GM23338 (cell line): ENCODE results near the gene DIP2B. TPM values are rescaled to one million over a fixed set of nuclear protein-coding genes. Genes with fewer than 3 reads are reported as not detected.

Experiments
- ATAC-seq: fragments of 200-7000 bp; cut with Tn5 transposase; 3 replicates; pipeline ENCODE4 v1.9.1; 2020
- DNase-seq: peaks from one replicate; pipeline ENCODE4 v3.0.0-alpha.2; 2015; ENCODE audit warnings: low spot score
- H2AFZ ChIP-seq: fragments of 200-600 bp; sonication (generic); 2 replicates; pipeline ENCODE4 v1.8.0; 2016; ENCODE audit warnings: antibody characterized with exemption, mild to moderate bottlenecking, moderate library complexity
- H3F3A ChIP-seq: fragments of 200-600 bp; sonication (generic); replicated peaks from 2 replicates; pipeline ENCODE4 v1.8.0; 2017; ENCODE audit warnings: antibody characterized with exemption, mixed run types, low read depth
- H3K27ac ChIP-seq: fragments of 200-600 bp; sonication (generic); 2 replicates; pipeline ENCODE4 v1.6.1; 2016; ENCODE audit warnings: low read depth
- H3K27me3 ChIP-seq: fragments of 200-600 bp; sonication (generic); 2 replicates; pipeline ENCODE4 v1.8.0; 2016; ENCODE audit warnings: mild to moderate bottlenecking, mixed run types, moderate library complexity; ENCODE audit not compliant: insufficient read depth
- H3K36me3 ChIP-seq: fragments of 200-600 bp; sonication (generic); 2 replicates; pipeline ENCODE4 v1.8.0; 2016; ENCODE audit warnings: mild to moderate bottlenecking; ENCODE audit not compliant: insufficient read depth
- H3K4me1 ChIP-seq: fragments of 200-600 bp; sonication (generic); 2 replicates; pipeline ENCODE4 v1.8.0; 2016; ENCODE audit warnings: mild to moderate bottlenecking, moderate library complexity; ENCODE audit not compliant: insufficient read depth
- H3K4me2 ChIP-seq: fragments of 200-600 bp; sonication (generic); 2 replicates; pipeline ENCODE4 v1.7.1; 2017; ENCODE audit warnings: mixed run types
- H3K4me3 ChIP-seq: fragments of 200-600 bp; sonication (generic); 2 replicates; pipeline ENCODE4 v1.6.1; 2016; ENCODE audit warnings: mixed run types
- H3K79me2 ChIP-seq: fragments of 200-600 bp; sonication (generic); replicated peaks from 2 replicates; pipeline ENCODE4 v1.8.0; 2017; ENCODE audit warnings: mild to moderate bottlenecking; ENCODE audit not compliant: insufficient read depth
- H3K9me2 ChIP-seq: fragments of 200-600 bp; sonication (generic); 2 replicates; pipeline ENCODE4 v1.8.0; 2017; ENCODE audit not compliant: insufficient read depth
- H4K20me1 ChIP-seq: fragments of 200-600 bp; sonication (generic); replicated peaks from 2 replicates; pipeline ENCODE4 v1.8.0; 2017; ENCODE audit warnings: mild to moderate bottlenecking; ENCODE audit not compliant: insufficient read depth
- H3K27ac Mint-ChIP-seq: 2 replicates; pipeline ENCODE4 v1.8.0; 2020; ENCODE audit warnings: inconsistent platforms, mild to moderate bottlenecking, moderate library complexity, mixed read lengths
- H3K27me3 Mint-ChIP-seq: 3 replicates; pipeline ENCODE4 v1.8.0; 2022; ENCODE audit warnings: low read depth, mild to moderate bottlenecking, moderate library complexity, mixed read lengths, inconsistent platforms; ENCODE audit not compliant: insufficient read depth, poor library complexity
- H3K36me3 Mint-ChIP-seq: 3 replicates; pipeline ENCODE4 v1.8.0; 2021; ENCODE audit warnings: low read depth, mild to moderate bottlenecking, inconsistent platforms, moderate library complexity, mixed read lengths
- H3K4me1 Mint-ChIP-seq: 3 replicates; pipeline ENCODE4 v1.8.0; 2020; ENCODE audit warnings: mild to moderate bottlenecking, inconsistent platforms, mixed read lengths
- H3K4me3 Mint-ChIP-seq: 3 replicates; pipeline ENCODE4 v1.8.0; 2021; ENCODE audit warnings: moderate library complexity, mild to moderate bottlenecking, inconsistent platforms, mixed read lengths
- H3K9me3 Mint-ChIP-seq: 3 replicates; pipeline ENCODE4 v1.8.0; 2020; ENCODE audit warnings: moderate library complexity, mild to moderate bottlenecking, inconsistent platforms, mixed read lengths
- EZH2phosphoT487 ChIP-seq: fragments of 200-600 bp; sonication (generic); IDR thresholded peaks from one replicate; pipeline ENCODE4 v1.8.1; 2018; ENCODE audit warnings: antibody characterized with exemption; ENCODE audit not compliant: unreplicated experiment
- JUNB ChIP-seq: IDR thresholded peaks from one replicate; pipeline ENCODE4 v1.6.1; 2016; ENCODE audit warnings: antibody characterized with exemption; ENCODE audit not compliant: unreplicated experiment
- POLR2AphosphoS5 ChIP-seq: IDR thresholded peaks from 2 replicates; pipeline ENCODE4 v1.6.1; 2016; ENCODE audit warnings: antibody characterized with exemption, low read depth
- STAT1 ChIP-seq: IDR thresholded peaks from one replicate; pipeline ENCODE4 v1.6.1; 2016; ENCODE audit warnings: antibody characterized with exemption; ENCODE audit not compliant: unreplicated experiment
- ZNF114 ChIP-seq: fragments of 250-450 bp; sonication (Bioruptor Pico); IDR thresholded peaks from 2 replicates; pipeline ENCODE4 v1.5.0; 2020; ENCODE audit warnings: mild to moderate bottlenecking, moderate library complexity
- polyA plus RNA-seq: library from polyadenylated mRNA; unstranded; fragments of >200 nt; fragmentation: Nextera tagmentation; extraction: Ambion mirVana; gene quantifications from 2 replicates; pipeline ENCODE4 v1.2.1, GENCODE V29; 2016
- total RNA-seq: library from RNA; depleted of rRNA; stranded (reverse); fragments of >200 nt; shearing (Covaris generic); gene quantifications from 2 replicates; pipeline ENCODE4 v1.2.3, GENCODE V29; 2014
- TF ChIP-seq, protein P1 (sequence below): fragments of 250-450 bp; sonication (Bioruptor Pico); IDR thresholded peaks from 2 replicates; pipeline ENCODE4 v1.5.0; 2020; ENCODE audit warnings: mild to moderate bottlenecking, moderate library complexity

DIP2B gene
- total and polyA plus RNA-seq, 2 experiments from 2014 or later, result 8.0 to 36.4 TPM

DNA sequence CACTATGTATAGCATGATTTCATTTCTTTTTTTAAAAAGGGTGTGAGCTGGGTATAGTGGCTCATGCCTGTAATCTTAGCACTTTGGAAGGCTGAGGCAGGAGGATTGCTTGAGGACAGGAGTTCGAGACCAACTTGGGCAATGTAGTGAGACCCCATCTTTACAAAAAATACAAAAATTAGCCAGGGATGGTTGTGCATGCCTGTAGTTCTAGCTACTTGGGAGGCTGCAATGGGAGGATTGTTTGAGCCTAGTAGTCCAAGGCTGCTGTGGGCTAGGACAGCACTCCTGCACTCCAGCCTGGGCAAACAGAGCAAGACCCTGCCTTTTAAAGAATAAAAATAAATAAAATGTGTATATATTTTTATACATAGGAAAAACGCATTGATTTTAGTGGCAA is 43.0 kb downstream of the DIP2B start:
- H3K4me2 ChIP-seq, result no peak overlapping the region
- peaks cover 4% of the 10 kb centered on the region for H3K27me3 Mint-ChIP-seq
- H3K4me3 ChIP-seq, result no peak overlapping the region
- no peaks in the 10 kb centered on the region; the same call in 2 of the 3 replicates for H3K9me3 Mint-ChIP-seq
- H3K27ac ChIP-seq, result no peak overlapping the region
- no peaks in the 10 kb centered on the region for H3K9me2 ChIP-seq
- peaks cover 16% of the 10 kb centered on the region for H3K4me1 Mint-ChIP-seq
- TF ChIP-seq POLR2AphosphoS5, result no peak
- no peak for TF ChIP-seq STAT1
- no peak for TF ChIP-seq JUNB
- no peak for TF ChIP-seq EZH2phosphoT487
- TF ChIP-seq ZNF114, result no peak
- TF ChIP-seq, protein P1, sequence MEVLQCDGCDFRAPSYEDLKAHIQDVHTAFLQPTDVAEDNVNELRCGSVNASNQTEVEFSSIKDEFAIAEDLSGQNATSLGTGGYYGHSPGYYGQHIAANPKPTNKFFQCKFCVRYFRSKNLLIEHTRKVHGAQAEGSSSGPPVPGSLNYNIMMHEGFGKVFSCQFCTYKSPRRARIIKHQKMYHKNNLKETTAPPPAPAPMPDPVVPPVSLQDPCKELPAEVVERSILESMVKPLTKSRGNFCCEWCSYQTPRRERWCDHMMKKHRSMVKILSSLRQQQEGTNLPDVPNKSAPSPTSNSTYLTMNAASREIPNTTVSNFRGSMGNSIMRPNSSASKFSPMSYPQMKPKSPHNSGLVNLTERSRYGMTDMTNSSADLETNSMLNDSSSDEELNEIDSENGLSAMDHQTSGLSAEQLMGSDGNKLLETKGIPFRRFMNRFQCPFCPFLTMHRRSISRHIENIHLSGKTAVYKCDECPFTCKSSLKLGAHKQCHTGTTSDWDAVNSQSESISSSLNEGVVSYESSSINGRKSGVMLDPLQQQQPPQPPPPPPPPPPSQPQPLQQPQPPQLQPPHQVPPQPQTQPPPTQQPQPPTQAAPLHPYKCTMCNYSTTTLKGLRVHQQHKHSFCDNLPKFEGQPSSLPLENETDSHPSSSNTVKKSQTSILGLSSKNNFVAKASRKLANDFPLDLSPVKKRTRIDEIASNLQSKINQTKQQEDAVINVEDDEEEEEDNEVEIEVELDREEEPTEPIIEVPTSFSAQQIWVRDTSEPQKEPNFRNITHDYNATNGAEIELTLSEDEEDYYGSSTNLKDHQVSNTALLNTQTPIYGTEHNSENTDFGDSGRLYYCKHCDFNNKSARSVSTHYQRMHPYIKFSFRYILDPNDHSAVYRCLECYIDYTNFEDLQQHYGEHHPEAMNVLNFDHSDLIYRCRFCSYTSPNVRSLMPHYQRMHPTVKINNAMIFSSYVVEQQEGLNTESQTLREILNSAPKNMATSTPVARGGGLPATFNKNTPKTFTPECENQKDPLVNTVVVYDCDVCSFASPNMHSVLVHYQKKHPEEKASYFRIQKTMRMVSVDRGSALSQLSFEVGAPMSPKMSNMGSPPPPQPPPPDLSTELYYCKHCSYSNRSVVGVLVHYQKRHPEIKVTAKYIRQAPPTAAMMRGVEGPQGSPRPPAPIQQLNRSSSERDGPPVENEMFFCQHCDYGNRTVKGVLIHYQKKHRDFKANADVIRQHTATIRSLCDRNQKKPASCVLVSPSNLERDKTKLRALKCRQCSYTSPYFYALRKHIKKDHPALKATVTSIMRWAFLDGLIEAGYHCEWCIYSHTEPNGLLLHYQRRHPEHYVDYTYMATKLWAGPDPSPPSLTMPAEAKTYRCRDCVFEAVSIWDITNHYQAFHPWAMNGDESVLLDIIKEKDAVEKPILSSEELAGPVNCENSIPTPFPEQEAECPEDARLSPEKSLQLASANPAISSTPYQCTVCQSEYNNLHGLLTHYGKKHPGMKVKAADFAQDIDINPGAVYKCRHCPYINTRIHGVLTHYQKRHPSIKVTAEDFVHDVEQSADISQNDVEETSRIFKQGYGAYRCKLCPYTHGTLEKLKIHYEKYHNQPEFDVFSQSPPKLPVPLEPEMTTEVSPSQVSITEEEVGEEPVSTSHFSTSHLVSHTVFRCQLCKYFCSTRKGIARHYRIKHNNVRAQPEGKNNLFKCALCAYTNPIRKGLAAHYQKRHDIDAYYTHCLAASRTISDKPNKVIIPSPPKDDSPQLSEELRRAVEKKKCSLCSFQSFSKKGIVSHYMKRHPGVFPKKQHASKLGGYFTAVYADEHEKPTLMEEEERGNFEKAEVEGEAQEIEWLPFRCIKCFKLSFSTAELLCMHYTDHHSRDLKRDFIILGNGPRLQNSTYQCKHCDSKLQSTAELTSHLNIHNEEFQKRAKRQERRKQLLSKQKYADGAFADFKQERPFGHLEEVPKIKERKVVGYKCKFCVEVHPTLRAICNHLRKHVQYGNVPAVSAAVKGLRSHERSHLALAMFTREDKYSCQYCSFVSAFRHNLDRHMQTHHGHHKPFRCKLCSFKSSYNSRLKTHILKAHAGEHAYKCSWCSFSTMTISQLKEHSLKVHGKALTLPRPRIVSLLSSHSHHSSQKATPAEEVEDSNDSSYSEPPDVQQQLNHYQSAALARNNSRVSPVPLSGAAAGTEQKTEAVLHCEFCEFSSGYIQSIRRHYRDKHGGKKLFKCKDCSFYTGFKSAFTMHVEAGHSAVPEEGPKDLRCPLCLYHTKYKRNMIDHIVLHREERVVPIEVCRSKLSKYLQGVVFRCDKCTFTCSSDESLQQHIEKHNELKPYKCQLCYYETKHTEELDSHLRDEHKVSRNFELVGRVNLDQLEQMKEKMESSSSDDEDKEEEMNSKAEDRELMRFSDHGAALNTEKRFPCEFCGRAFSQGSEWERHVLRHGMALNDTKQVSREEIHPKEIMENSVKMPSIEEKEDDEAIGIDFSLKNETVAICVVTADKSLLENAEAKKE (CRISPR knock-in tag), result no peak
- no peaks in the 10 kb centered on the region for H3F3A ChIP-seq
- H3K27ac Mint-ChIP-seq, result no peak overlapping the region
- H4K20me1 ChIP-seq, result no peaks in the 10 kb centered on the region
- no peaks in the 10 kb centered on the region for H3K36me3 Mint-ChIP-seq
- ATAC-seq (no peak), DNase-seq (no peak)
- H3K4me1 ChIP-seq, result peaks cover 15% of the 10 kb centered on the region; the same call in 1 of the 2 replicates
- H3K36me3 ChIP-seq, result no peaks in the 10 kb centered on the region
- H3K4me3 Mint-ChIP-seq, result no peak overlapping the region
- H2AFZ ChIP-seq, result no peak overlapping the region
- peaks cover 88% of the 10 kb centered on the region for H3K79me2 ChIP-seq
- no peaks in the 10 kb centered on the region for H3K27me3 ChIP-seq

- Mint-ChIP-seq H3K9me3 (no peaks in the 10 kb centered on the region; the same call in 2 of the 3 replicates), H3K36me3 (peaks cover 4% of the 10 kb centered on the region; the same call in 2 of the 3 replicates), H3K4me3 (no peak overlapping the region), H3K4me1 (peaks cover 21% of the 10 kb centered on the region), H3K27ac (no peak overlapping the region), H3K27me3 (peaks cover 4% of the 10 kb centered on the region)
- no peak overlapping the region; the same call in 1 of the 2 replicates for H3K27ac ChIP-seq
- ATAC-seq, result no peak
- H2AFZ ChIP-seq, result no peak overlapping the region
- H3K4me1 ChIP-seq, result peaks cover 28% of the 10 kb centered on the region
- no peak overlapping the region for H3K4me2 ChIP-seq
- H3K4me3 ChIP-seq, result no peak overlapping the region
- no peaks in the 10 kb centered on the region for H3K9me2 ChIP-seq
- no peaks in the 10 kb centered on the region for H3K27me3 ChIP-seq
- 0 out of 2 replicates have a peak, but pooled peaks cover 4% of the 10 kb centered on the region for H4K20me1 ChIP-seq
- no peak for DNase-seq
- H3K36me3 ChIP-seq, result no peaks in the 10 kb centered on the region
- TF ChIP-seq, protein P1 (CRISPR knock-in tag), result no peak
- H3K79me2 ChIP-seq, result peaks cover 90% of the 10 kb centered on the region
- H3F3A ChIP-seq, result no peaks in the 10 kb centered on the region
These were observed 45.1 kb downstream of the DIP2B start for GRCh38 chr12:50549885-50550284.
